AG04449 (cell line): Measurements from ENCODE around the gene GPATCH8.

Experiments used
- CTCF ChIA-PET: fragments of 350-600 bp; formaldehyde crosslinking; extraction: SDS; loops from one replicate; lab custom pipeline; 2021; ENCODE audit warnings: antibody characterized with exemption; lab: Yijun Ruan, JAX
- POLR2A ChIA-PET: fragments of 400-600, 350-600 bp; formaldehyde crosslinking; extraction: SDS; loops from one replicate; lab custom pipeline; 2020; ENCODE audit warnings: antibody characterized with exemption, inconsistent platforms; lab: Yijun Ruan, JAX
- DNase-seq: peaks from one replicate; pipeline ENCODE4 v3.0.0-alpha.2; 2010; ENCODE audit warnings: low read depth, low spot score
- H3K4me3 ChIP-seq: 2 replicates; pipeline ENCODE4 v1.5.1; 2011; ENCODE audit warnings: low read depth, mild to moderate bottlenecking, control low read depth, low read length
- TF ChIP-seq, protein P1 (sequence below): IDR thresholded peaks from one replicate; pipeline ENCODE4 v1.5.1; 2011; ENCODE audit warnings: mild to moderate bottlenecking, moderate library complexity, low read length, control low read depth, inconsistent platforms; ENCODE audit not compliant: insufficient read depth; ENCODE audit errors: missing control alignments

GPATCH8 gene

GRCh38 chr17:44350733-44351226 lies 152.4 kb downstream of the GPATCH8 start:
- ChIA-PET CTCF (interaction anchor here (0.7 to 9.5 kb wide), 14 partner anchors 9 to 211 kb away, joined by 3 to 165 read pairs (median 6); partner anchors contain the start of gene FAM171A2), POLR2A (interaction anchor here (1.0 kb wide), 1 partner anchor 140 kb away, joined by 3 read pairs; no protein-coding TSS in a partner anchor)
- no peak for DNase-seq

GRCh38 chr17:44349553-44350070 lies 153.6 kb downstream of the GPATCH8 start:
- TF ChIP-seq, protein P1, sequence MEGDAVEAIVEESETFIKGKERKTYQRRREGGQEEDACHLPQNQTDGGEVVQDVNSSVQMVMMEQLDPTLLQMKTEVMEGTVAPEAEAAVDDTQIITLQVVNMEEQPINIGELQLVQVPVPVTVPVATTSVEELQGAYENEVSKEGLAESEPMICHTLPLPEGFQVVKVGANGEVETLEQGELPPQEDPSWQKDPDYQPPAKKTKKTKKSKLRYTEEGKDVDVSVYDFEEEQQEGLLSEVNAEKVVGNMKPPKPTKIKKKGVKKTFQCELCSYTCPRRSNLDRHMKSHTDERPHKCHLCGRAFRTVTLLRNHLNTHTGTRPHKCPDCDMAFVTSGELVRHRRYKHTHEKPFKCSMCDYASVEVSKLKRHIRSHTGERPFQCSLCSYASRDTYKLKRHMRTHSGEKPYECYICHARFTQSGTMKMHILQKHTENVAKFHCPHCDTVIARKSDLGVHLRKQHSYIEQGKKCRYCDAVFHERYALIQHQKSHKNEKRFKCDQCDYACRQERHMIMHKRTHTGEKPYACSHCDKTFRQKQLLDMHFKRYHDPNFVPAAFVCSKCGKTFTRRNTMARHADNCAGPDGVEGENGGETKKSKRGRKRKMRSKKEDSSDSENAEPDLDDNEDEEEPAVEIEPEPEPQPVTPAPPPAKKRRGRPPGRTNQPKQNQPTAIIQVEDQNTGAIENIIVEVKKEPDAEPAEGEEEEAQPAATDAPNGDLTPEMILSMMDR = no peak
- CTCF ChIA-PET = interaction anchor here (0.7 to 9.5 kb wide), 9 partner anchors 8 to 173 kb away, joined by 3 to 165 read pairs (median 10); partner anchors contain the start of gene FAM171A2
- POLR2A ChIA-PET = no interaction called here
- DNase-seq = no peak
- H3K4me3 ChIP-seq = no peak overlapping the region

More at GRCh38 chr17:44350733-44351226, 152.4 kb downstream of the GPATCH8 start:
- no peak overlapping the region for H3K4me3 ChIP-seq
- TF ChIP-seq, protein P1 = peak; percentile 87

DNA sequence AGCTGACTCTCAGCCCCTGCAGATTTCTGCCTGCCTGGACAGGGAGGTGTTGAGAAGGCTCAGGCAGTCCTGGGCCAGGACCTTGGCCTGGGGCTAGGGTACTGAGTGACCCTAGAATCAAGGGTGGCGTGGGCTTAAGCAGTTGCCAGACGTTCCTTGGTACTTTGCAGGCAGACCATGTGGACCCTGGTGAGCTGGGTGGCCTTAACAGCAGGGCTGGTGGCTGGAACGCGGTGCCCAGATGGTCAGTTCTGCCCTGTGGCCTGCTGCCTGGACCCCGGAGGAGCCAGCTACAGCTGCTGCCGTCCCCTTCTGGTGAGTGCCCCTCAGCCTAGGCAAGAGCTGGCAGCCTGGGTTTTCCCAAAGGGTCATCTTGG lies 154.2 kb downstream of the GPATCH8 start:
- no peak overlapping the region for H3K4me3 ChIP-seq
- ChIA-PET CTCF (interaction anchor here (0.7 to 9.5 kb wide), 5 partner anchors 14 to 139 kb away, joined by 3 to 165 read pairs (median 10); partner anchors contain the start of gene FAM171A2), POLR2A (no interaction called here)
- DNase-seq = no peak
- TF ChIP-seq, protein P1 = no peak

DNA sequence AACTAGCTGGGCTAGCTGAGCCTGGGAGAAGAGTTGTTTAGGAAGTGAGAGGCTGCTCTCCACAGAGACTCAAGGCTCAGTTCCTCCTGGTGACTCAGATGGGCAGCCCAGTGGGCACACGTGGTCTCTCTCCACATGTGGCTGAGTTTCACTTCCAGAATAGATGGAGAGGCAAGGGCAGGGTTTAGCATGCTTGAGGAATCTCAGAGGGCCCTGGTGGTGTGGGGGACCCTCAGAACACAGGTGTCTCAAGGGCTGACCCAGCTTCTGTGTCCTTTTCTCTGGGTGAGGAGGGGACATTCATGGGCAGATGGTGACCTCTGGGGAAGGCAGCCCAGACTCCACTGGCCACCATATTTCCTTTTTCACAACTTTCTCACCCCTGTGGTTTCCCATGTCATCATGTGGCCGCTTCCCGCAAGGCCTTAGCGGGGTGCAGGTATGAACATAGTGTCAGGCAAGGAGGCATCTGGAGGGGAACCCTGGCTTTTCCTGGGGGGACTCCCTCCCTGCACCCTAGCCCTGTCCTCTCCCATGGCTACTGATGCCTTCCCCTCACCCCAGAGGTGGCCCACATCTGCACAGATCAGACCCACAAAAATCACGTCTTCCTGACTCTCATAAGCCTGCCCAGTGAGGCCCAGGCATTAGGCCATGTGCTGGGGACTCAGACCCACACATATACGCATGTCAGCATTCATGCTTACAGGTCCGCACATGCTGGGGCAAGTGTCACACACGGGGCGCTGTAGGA lies 154.8 kb downstream of the GPATCH8 start:
- CTCF ChIA-PET = interaction anchor here (0.7 to 9.5 kb wide), 4 partner anchors 14 to 138 kb away, joined by 3 to 165 read pairs (median 12); partner anchors contain the start of gene FAM171A2
- TF ChIP-seq, protein P1 = no peak
- no peak overlapping the region for H3K4me3 ChIP-seq
- no peak for DNase-seq
- POLR2A ChIA-PET = no interaction called here
